ENCODE measurements around the gene HNRNPK. TPM values are rescaled to one million over a fixed set of nuclear protein-coding genes. Genes with fewer than 3 reads are reported as not detected.
A peak's percentile ranks its signal among the peaks of the same experiment; 100 is the strongest.

HNRNPK gene
- total and polyA plus RNA-seq, 2 of the 13 experiments (the other 11 are each of a cell fraction or from before 2014, with no cell fraction given): 321 to 712 TPM

- no peak for TF ChIP-seq ZSCAN5A (CRISPR knock-in tag; IDR thresholded peaks at IDR 0.05; ENCODE audit: borderline replicate concordance)
- TF ChIP-seq ARID5B (CRISPR knock-in tag; IDR thresholded peaks at IDR 0.05): peak; percentile 18; the same call in 1 of the 2 replicates
- TF ChIP-seq HIVEP1 (CRISPR knock-in tag; IDR thresholded peaks at IDR 0.05): no peak
- 0 out of 2 replicates have a peak, but pooled peaks have one; percentile 15 for TF ChIP-seq BORCS8-MEF2B (CRISPR knock-in tag; IDR thresholded peaks at IDR 0.05)
- 0 out of 2 replicates have a peak, but pooled peaks have one; percentile 44 for TF ChIP-seq AFF4 (CRISPR knock-in tag; IDR thresholded peaks at IDR 0.05)
- TF ChIP-seq SOX5 (CRISPR knock-in tag; IDR thresholded peaks at IDR 0.05; ENCODE audit: borderline replicate concordance): no peak
- TF ChIP-seq SAP130 (CRISPR knock-in tag; IDR thresholded peaks at IDR 0.05; ENCODE audit: low read depth): peak; percentile 72
- no peak for TF ChIP-seq KMT2B (CRISPR knock-in tag; IDR thresholded peaks at IDR 0.05)
- no peak for TF ChIP-seq DPF2 (CRISPR knock-in tag; IDR thresholded peaks at IDR 0.05; ENCODE audit: borderline replicate concordance, low read depth)
- TF ChIP-seq, protein P1, sequence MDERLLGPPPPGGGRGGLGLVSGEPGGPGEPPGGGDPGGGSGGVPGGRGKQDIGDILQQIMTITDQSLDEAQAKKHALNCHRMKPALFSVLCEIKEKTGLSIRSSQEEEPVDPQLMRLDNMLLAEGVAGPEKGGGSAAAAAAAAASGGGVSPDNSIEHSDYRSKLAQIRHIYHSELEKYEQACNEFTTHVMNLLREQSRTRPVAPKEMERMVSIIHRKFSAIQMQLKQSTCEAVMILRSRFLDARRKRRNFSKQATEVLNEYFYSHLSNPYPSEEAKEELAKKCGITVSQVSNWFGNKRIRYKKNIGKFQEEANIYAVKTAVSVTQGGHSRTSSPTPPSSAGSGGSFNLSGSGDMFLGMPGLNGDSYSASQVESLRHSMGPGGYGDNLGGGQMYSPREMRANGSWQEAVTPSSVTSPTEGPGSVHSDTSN (CRISPR knock-in tag; IDR thresholded peaks at IDR 0.05): no peak
- TF ChIP-seq ZNF12 (CRISPR knock-in tag; IDR thresholded peaks at IDR 0.05): 0 out of 2 replicates have a peak, but pooled peaks have one; percentile 5
Observed at GRCh38 chr9:83978992-83979811, 813 bp downstream of the HNRNPK start (continued).

All from HepG2 (cell line).